Neural cell (in vitro differentiated cells): ENCODE data around the gene IMPDH2. TPM values are rescaled to one million over a fixed set of nuclear protein-coding genes. Genes with fewer than 3 reads are reported as not detected.
A peak's percentile ranks its signal among the peaks of the same experiment; 100 is the strongest.

Source experiments
- H2AFZ ChIP-seq: fragments of 200-600, 300-800 bp; sonication (generic), shearing (Covaris generic); 2 replicates; pipeline ENCODE4 v1.6.0; 2014; ENCODE audit warnings: low read depth, mild to moderate bottlenecking, antibody characterized with exemption, low read length, moderate library complexity
- H3F3A ChIP-seq: fragments of 200-600 bp; shearing (Covaris generic); 2 replicates; pipeline ENCODE4 v1.6.1; 2016; ENCODE audit warnings: mild to moderate bottlenecking, moderate library complexity, mixed read lengths, antibody characterized with exemption, low read length; ENCODE audit not compliant: insufficient read depth, poor library complexity, severe bottlenecking
- H3K27ac ChIP-seq: fragments of 200-600, 300-800 bp; sonication (generic), shearing (Covaris generic); 2 replicates; pipeline ENCODE4 v1.5.1; 2014; ENCODE audit warnings: mild to moderate bottlenecking, low read length, moderate library complexity
- H3K27me3 ChIP-seq: fragments of 300-800, 200-600 bp; sonication (generic), shearing (Covaris generic); 2 replicates; pipeline ENCODE4 v1.6.0; 2014; ENCODE audit warnings: mild to moderate bottlenecking, low read depth, low read length, moderate library complexity; ENCODE audit not compliant: insufficient read depth
- H3K36me3 ChIP-seq: fragments of 300-800, 200-600 bp; sonication (generic), shearing (Covaris generic); 2 replicates; pipeline ENCODE4 v1.5.1; 2014; ENCODE audit warnings: mild to moderate bottlenecking, antibody characterized with exemption, low read length, moderate library complexity; ENCODE audit not compliant: insufficient read depth
- H3K4me2 ChIP-seq: fragments of 300-800, 200-600 bp; sonication (generic), shearing (Covaris generic); 2 replicates; pipeline ENCODE4 v1.6.0; 2014; ENCODE audit warnings: mild to moderate bottlenecking, low read length
- H3K4me3 ChIP-seq: fragments of 300-800, 200-600 bp; sonication (generic), shearing (Covaris generic); 2 replicates; pipeline ENCODE4 v1.5.1; 2014; ENCODE audit warnings: mild to moderate bottlenecking, low read length, moderate library complexity
- H3K79me2 ChIP-seq: fragments of 200-600 bp; shearing (Covaris generic); replicated peaks from 2 replicates; pipeline ENCODE4 v1.6.0; 2014; ENCODE audit warnings: mild to moderate bottlenecking, low read length, moderate library complexity; ENCODE audit not compliant: insufficient read depth
- H3K9ac ChIP-seq: fragments of 300-800, 200-600 bp; sonication (generic), shearing (Covaris generic); 2 replicates; pipeline ENCODE4 v1.6.1; 2016; ENCODE audit warnings: mild to moderate bottlenecking, low read length, mixed read lengths
- H3K9me2 ChIP-seq: fragments of 200-600 bp; shearing (Covaris generic); 2 replicates; pipeline ENCODE4 v1.6.1; 2016; ENCODE audit warnings: mild to moderate bottlenecking, low read length, mixed read lengths; ENCODE audit not compliant: insufficient read depth
- H3K9me3 ChIP-seq: fragments of 200-600, 300-800 bp; sonication (generic), shearing (Covaris generic); 2 replicates; pipeline ENCODE4 v1.6.1; 2016; ENCODE audit warnings: mild to moderate bottlenecking, mixed run types, low read length, moderate library complexity, mixed read lengths
- H4K20me1 ChIP-seq: fragments of 200-600 bp; shearing (Covaris generic); 2 replicates; pipeline ENCODE4 v1.6.1; 2016; ENCODE audit warnings: mild to moderate bottlenecking, mixed run types; ENCODE audit not compliant: insufficient read depth
- CTCF ChIP-seq: fragments of 450-650 bp; IDR thresholded peaks from 2 replicates; pipeline ENCODE4 v1.5.1; 2014; ENCODE audit warnings: antibody characterized with exemption, mild to moderate bottlenecking, moderate library complexity; ENCODE audit not compliant: poor library complexity, severe bottlenecking
- EP300 ChIP-seq: fragments of 450-650 bp; conservative IDR thresholded peaks from 2 replicates; pipeline ENCODE4 v1.6.1; 2014; ENCODE audit warnings: antibody characterized with exemption, mild to moderate bottlenecking, moderate library complexity; ENCODE audit not compliant: poor library complexity, severe bottlenecking
- EZH2 ChIP-seq: fragments of 200-600, 300-800 bp; shearing (Covaris generic), sonication (generic); IDR thresholded peaks from 2 replicates; pipeline ENCODE4 v1.6.1; 2014; ENCODE audit warnings: antibody characterized with exemption, low read length, borderline replicate concordance, mild to moderate bottlenecking; ENCODE audit not compliant: insufficient read depth, poor library complexity, severe bottlenecking
- MXI1 ChIP-seq: fragments of 450-650 bp; conservative IDR thresholded peaks from 2 replicates; pipeline ENCODE4 v1.6.1; 2014; ENCODE audit warnings: antibody characterized with exemption, mild to moderate bottlenecking; ENCODE audit not compliant: poor library complexity, severe bottlenecking
- POLR2AphosphoS5 ChIP-seq: IDR thresholded peaks from 2 replicates; pipeline ENCODE4 v1.6.1; 2012
- RAD21 ChIP-seq: fragments of 450-650 bp; conservative IDR thresholded peaks from 2 replicates; pipeline ENCODE4 v1.6.1; 2014; ENCODE audit warnings: antibody characterized with exemption, mild to moderate bottlenecking, moderate library complexity
- SMC3 ChIP-seq: fragments of 450-650 bp; conservative IDR thresholded peaks from 2 replicates; pipeline ENCODE4 v1.6.1; 2014; ENCODE audit warnings: antibody characterized with exemption, mild to moderate bottlenecking, moderate library complexity; ENCODE audit not compliant: poor library complexity
- TAF1 ChIP-seq: IDR thresholded peaks from 2 replicates; pipeline ENCODE4 v1.6.1; 2012; ENCODE audit warnings: low read depth
- polyA plus RNA-seq: library from polyadenylated mRNA; depleted of rRNA; stranded (reverse); fragments of >200 nt; gene quantifications from 2 replicates; pipeline ENCODE4 v1.2.3, GENCODE V29; 2014
- TF ChIP-seq, protein P1 (sequence below): IDR thresholded peaks from 2 replicates; pipeline ENCODE4 v1.6.1; 2012; ENCODE audit warnings: borderline replicate concordance

IMPDH2 gene
- polyA plus RNA-seq, 1 donor from 2014 or later, result 137 TPM

- Histone ChIP-seq H3K4me2 (peak overlapping the region; percentile 83), H2AFZ (peak overlapping the region; percentile 65), H3K27me3 (no peaks in the 10 kb centered on the region), H3K27ac (peak overlapping the region; percentile 95), H3K9ac (peak overlapping the region; percentile 100), H4K20me1 (peaks cover 4% of the 10 kb centered on the region), H3K9me2 (no peaks in the 10 kb centered on the region), H3K79me2 (peaks cover 43% of the 10 kb centered on the region), H3F3A (no peaks in the 10 kb centered on the region), H3K9me3 (no peaks in the 10 kb centered on the region), H3K36me3 (no peaks in the 10 kb centered on the region), H3K4me3 (peak overlapping the region; percentile 100)
- TF ChIP-seq TAF1 (no peak), MXI1 (no peak), RAD21 (no peak), CTCF (no peak), POLR2AphosphoS5 (no peak), EP300 (no peak), SMC3 (no peak), EZH2 (no peak)
- TF ChIP-seq, protein P1, sequence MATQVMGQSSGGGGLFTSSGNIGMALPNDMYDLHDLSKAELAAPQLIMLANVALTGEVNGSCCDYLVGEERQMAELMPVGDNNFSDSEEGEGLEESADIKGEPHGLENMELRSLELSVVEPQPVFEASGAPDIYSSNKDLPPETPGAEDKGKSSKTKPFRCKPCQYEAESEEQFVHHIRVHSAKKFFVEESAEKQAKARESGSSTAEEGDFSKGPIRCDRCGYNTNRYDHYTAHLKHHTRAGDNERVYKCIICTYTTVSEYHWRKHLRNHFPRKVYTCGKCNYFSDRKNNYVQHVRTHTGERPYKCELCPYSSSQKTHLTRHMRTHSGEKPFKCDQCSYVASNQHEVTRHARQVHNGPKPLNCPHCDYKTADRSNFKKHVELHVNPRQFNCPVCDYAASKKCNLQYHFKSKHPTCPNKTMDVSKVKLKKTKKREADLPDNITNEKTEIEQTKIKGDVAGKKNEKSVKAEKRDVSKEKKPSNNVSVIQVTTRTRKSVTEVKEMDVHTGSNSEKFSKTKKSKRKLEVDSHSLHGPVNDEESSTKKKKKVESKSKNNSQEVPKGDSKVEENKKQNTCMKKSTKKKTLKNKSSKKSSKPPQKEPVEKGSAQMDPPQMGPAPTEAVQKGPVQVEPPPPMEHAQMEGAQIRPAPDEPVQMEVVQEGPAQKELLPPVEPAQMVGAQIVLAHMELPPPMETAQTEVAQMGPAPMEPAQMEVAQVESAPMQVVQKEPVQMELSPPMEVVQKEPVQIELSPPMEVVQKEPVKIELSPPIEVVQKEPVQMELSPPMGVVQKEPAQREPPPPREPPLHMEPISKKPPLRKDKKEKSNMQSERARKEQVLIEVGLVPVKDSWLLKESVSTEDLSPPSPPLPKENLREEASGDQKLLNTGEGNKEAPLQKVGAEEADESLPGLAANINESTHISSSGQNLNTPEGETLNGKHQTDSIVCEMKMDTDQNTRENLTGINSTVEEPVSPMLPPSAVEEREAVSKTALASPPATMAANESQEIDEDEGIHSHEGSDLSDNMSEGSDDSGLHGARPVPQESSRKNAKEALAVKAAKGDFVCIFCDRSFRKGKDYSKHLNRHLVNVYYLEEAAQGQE, result no peak
Measured at GRCh38 chr3:49007771-49008528, 21.2 kb downstream of the IMPDH2 start.

- peak within 1 kb of the TSS; percentile 95 for H3K27ac ChIP-seq
- peaks cover 38% of the 10 kb centered on the region for H3K79me2 ChIP-seq
- H4K20me1 ChIP-seq, result peaks cover 4% of the 10 kb centered on the region
- H3K9me2 ChIP-seq, result no peaks in the 10 kb centered on the region
- H3K9ac ChIP-seq, result peak within 1 kb of the TSS; percentile 100
- no peaks in the 10 kb centered on the region for H3F3A ChIP-seq
- TF ChIP-seq RAD21 (peak; percentile 53), EZH2 (no peak), SMC3 (peak; percentile 56), CTCF (peak; percentile 76), EP300 (peak; percentile 61), POLR2AphosphoS5 (peak; percentile 98), TAF1 (peak; percentile 74), MXI1 (peak; percentile 85)
- TF ChIP-seq, protein P1, result peak; percentile 97
- no peaks in the 10 kb centered on the region for H3K36me3 ChIP-seq
- H2AFZ ChIP-seq, result peak within 1 kb of the TSS; percentile 65
- H3K9me3 ChIP-seq, result no peaks in the 10 kb centered on the region
- peak within 1 kb of the TSS; percentile 100 for H3K4me3 ChIP-seq
- no peaks in the 10 kb centered on the region for H3K27me3 ChIP-seq
- H3K4me2 ChIP-seq, result peak within 1 kb of the TSS; percentile 83
Measured at GRCh38 chr3:49007068-49007770, 22.0 kb downstream of the IMPDH2 start, which contains the start of gene WDR6. TSS of gene WDR6 (plus strand) at chr3:49007391. CDS start at chr3:49007432, 41 bp downstream.
